ENCODE results near the gene DNAH2. TPM values are rescaled to one million over a fixed set of nuclear protein-coding genes. Genes with fewer than 3 reads are reported as not detected.
"Not testable (repeated sequence)": the region's sequence is repeated elsewhere in the genome, so short reads cannot be mapped to it uniquely, and the experiment has no call there.

The DNAH2 gene
- total and polyA plus RNA-seq, 2 of the 8 experiments (the other 6 are each of a cell fraction or from before 2014, with no cell fraction given) = 0.13 to 0.18 TPM

- H2BK5ac ChIP-seq (ENCODE audit: low read depth, low read length); H4K8ac ChIP-seq (ENCODE audit: extremely low read depth, insufficient read depth, low read length); H4K20me1 ChIP-seq (replicated peaks in 1 of 2; ENCODE audit: control insufficient read depth in 1 of 2, insufficient read depth in 2 of 2, low read length in 2 of 2); H2BK20ac ChIP-seq (ENCODE audit: low read length); POLR2A ChIA-PET (ENCODE audit: partially characterized antibody); H2BK120ac ChIP-seq (replicated peaks; ENCODE audit: low read depth, low read length); H3K56ac ChIP-seq (replicated peaks; ENCODE audit: insufficient read length, low read depth, low read length); H3K9me3 ChIP-seq (ENCODE audit: insufficient read depth in 2 of 2, low read depth in 1 of 2, low read length in 1 of 2); H3K27me3 ChIP-seq (replicated peaks in 1 of 4; ENCODE audit: control insufficient read depth in 3 of 4, extremely low read depth in 1 of 4, insufficient read depth in 3 of 4, low read length in 3 of 4); H3K4me2 ChIP-seq (ENCODE audit: insufficient read depth in 1 of 2, low read depth in 2 of 2, low read length in 2 of 2); H3K79me2 ChIP-seq (ENCODE audit: control insufficient read depth in 1 of 2, insufficient read depth in 2 of 2, low read length in 2 of 2); H2AFZ ChIP-seq (ENCODE audit: low read length); H2BK12ac ChIP-seq (ENCODE audit: low read depth, low read length); H3K23ac ChIP-seq (ENCODE audit: insufficient read length); H2AK5ac ChIP-seq (ENCODE audit: low read depth, low read length); H3K9ac ChIP-seq (replicated peaks in 1 of 4; ENCODE audit: extremely low read depth in 1 of 4, low read depth in 3 of 4, low read length in 3 of 4); H4K5ac ChIP-seq (ENCODE audit: insufficient read length, low read depth, low read length); H3K4ac ChIP-seq (replicated peaks; ENCODE audit: insufficient read length, low read depth, low read length); H3K14ac ChIP-seq (ENCODE audit: insufficient read length); H3K23me2 ChIP-seq (ENCODE audit: low read depth, low read length); FAIRE-seq; DNase-seq (ENCODE audit: low read depth in 1 of 2, low spot score in 2 of 2); H3K79me1 ChIP-seq (ENCODE audit: low read depth, low read length); H2BK15ac ChIP-seq (ENCODE audit: low read length); H3K4me3 ChIP-seq (ENCODE audit: extremely low read depth in 1 of 4, insufficient read depth in 2 of 4, low read depth in 3 of 4, low read length in 4 of 4); H3K4me1 ChIP-seq (replicated peaks in 1 of 4; ENCODE audit: control insufficient read depth in 3 of 4, insufficient read depth in 4 of 4, low read length in 3 of 4); H3K27ac ChIP-seq (ENCODE audit: low read depth, low read length); H4K91ac ChIP-seq (replicated peaks; ENCODE audit: insufficient read length, low read length); H3K18ac ChIP-seq (ENCODE audit: extremely low read depth, low read length); H3K36me3 ChIP-seq (ENCODE audit: control insufficient read depth in 2 of 4, insufficient read depth in 4 of 4, low read length in 3 of 4): not testable (repeated sequence)
- CTCF ChIA-PET (ENCODE audit: partially characterized antibody) = interaction anchor here (0.6 to 5.5 kb wide), 17 partner anchors 8 to 193 kb away, joined by 3 to 26 read pairs (median 5); no protein-coding TSS in a partner anchor
- 87% methylated on average over 5 of the region's 5 CpGs; no CpG with 5 or more reads in 1 of the 2 experiments for WGBS, 2 experiments (ENCODE audit: extremely low coverage in 1 of 2, insufficient coverage in 1 of 2, insufficient read length in 1 of 2, insufficient replicate concordance in 2 of 2, low coverage in 1 of 2, low lambda C conversion rate in 2 of 2, missing lambda C conversion rate in 1 of 2)
These were observed 146.8 kb downstream of the DNAH2 start for GRCh38 chr17:7864384-7864783.
